Measurements from ENCODE around the gene SYT13.

SYT13 gene

DNA sequence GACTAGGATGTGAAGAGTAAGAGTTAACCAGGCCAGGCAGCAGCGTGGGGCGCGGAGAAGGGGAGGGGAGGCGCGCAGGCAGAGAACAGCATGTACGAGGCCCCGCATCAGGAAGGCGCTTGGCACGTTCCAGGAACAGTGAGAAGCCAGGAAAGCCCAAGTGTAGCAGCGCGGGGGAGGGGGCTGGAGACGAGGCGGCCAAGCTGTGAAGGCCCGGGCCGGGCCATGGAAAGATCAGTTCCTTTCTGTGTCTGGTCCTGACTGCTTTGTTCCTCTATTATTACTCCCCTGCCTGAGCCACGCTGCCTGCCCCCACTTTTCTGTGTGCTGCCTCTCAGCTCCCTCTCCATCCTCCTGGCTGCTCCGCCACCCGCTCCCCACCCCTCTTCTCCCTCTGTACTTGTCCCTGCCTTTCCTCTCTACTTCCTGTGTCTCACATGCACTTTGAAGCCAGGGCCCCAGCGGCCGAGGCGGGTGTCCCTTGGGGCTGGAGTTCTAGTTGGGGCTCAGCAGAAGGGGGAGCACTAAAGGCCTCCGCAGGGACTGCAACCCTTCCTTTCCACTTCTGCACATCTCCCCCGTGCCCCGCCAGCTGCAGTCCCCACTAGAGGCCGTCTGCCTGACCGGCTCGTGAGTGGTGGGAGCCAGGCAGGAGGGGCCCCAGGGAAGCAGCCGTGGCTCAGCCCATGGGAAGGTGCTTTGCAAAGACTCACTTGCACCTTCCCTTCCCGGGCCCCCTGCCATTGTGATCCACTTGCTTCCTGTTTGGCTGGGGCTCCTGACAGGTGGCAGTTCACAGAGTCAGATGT is 76.0 kb downstream of the SYT13 start:
- H3K27ac ChIP-seq, result peak overlapping the region; percentile 79 to 89
- peak; percentile 91 for DNase-seq (ENCODE audit: low spot score)
- TF ChIP-seq, protein P1, sequence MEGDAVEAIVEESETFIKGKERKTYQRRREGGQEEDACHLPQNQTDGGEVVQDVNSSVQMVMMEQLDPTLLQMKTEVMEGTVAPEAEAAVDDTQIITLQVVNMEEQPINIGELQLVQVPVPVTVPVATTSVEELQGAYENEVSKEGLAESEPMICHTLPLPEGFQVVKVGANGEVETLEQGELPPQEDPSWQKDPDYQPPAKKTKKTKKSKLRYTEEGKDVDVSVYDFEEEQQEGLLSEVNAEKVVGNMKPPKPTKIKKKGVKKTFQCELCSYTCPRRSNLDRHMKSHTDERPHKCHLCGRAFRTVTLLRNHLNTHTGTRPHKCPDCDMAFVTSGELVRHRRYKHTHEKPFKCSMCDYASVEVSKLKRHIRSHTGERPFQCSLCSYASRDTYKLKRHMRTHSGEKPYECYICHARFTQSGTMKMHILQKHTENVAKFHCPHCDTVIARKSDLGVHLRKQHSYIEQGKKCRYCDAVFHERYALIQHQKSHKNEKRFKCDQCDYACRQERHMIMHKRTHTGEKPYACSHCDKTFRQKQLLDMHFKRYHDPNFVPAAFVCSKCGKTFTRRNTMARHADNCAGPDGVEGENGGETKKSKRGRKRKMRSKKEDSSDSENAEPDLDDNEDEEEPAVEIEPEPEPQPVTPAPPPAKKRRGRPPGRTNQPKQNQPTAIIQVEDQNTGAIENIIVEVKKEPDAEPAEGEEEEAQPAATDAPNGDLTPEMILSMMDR (IDR thresholded peaks at IDR 0.05), result no peak
- peak overlapping the region; percentile 61 for H3K4me3 ChIP-seq

DNA sequence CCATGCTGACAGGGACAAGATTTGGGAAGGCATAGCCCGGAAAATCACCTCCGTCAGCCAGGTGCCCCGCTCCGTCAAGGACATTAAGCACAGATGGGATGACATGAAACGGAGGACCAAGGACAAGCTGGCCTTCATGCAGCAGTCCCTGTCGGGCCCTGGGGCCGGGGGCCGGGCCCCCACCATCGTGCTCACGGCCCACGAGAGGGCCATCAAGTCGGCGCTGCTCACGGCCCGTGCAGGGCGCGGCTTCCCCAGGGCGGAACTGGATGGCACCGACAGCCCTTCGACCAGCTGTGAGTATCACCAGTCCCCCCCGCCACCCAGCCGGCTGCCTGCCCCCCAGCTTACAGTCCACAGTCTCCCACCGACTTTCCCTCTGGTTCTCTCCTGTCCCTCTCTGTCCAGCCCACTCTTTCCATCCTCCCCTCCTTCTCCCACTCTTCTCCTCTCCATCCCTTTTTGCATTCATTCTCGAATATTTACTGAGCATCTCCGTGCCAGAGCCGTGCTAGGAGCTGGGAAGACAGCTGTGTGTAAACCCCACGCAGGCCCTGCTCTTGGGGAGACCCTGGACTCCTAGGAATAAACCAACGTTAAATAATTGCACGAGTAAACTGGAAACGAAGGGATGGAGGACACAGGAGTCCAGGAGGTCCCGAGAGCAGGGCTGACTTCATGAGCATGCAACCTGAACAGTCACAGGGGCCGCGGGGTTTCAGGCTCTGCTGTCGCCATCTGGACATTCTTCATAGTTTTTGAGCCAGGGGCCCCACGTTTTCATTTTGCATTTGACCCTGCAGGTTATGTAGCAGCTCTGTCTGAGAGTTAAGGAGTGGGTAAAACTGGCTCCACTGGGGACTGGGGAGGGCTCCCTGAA is 76.9 kb downstream of the SYT13 start:
- TF ChIP-seq, protein P1 (IDR thresholded peaks at IDR 0.05), result no peak
- Histone ChIP-seq H3K4me3 (peak overlapping the region; percentile 61), H3K27ac (peak overlapping the region; percentile 79 to 89)
- DNase-seq (ENCODE audit: low spot score), result no peak

DNA sequence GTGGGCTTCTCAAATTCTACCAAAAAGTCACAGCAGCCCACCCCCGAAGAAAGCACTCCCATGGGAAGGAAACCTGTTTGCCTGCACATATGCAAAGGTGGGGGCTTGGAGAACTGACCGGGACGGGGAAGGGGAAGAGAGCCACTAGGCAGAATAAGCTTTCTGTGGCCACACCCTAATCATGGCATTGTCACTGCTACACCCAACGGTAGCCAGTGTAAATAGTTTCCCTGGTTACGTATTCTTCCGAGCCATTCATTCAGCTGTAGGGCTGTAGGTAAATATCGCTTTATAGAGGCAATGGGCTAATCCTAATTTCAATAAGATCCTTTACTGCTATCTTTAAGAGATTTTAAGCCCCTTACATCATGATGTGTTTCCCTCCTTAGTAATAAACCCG is 78.0 kb downstream of the SYT13 start:
- Histone ChIP-seq H3K27ac (peak overlapping the region in 1 of 2 donors; percentile 20), H3K4me3 (no peak overlapping the region)
- TF ChIP-seq, protein P1 (IDR thresholded peaks at IDR 0.05), result no peak
- no peak for DNase-seq (ENCODE audit: low spot score)

DNA sequence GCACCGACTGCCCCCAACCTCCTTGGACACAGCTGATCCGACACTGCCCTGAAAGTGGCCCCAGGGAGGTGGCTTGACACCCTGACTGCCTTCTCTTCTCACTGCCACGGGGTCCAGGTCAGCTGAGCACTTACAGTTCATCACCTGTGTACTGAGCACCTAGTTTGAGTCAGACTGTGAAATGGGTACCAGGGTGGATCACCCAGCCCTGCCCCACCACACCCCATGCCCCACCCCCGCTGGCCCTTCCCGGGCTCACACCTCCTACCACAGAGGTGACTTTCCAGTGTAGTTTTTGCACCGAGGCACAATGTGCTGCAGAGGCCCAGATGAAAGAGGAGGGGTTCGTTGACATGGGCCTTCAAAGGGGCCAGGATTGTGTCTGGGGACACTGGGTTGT is 80.2 kb downstream of the SYT13 start:
- H3K27ac ChIP-seq, result no peak overlapping the region
- no peak for DNase-seq (ENCODE audit: low spot score)
- TF ChIP-seq, protein P1 (IDR thresholded peaks at IDR 0.05), result no peak

DNA sequence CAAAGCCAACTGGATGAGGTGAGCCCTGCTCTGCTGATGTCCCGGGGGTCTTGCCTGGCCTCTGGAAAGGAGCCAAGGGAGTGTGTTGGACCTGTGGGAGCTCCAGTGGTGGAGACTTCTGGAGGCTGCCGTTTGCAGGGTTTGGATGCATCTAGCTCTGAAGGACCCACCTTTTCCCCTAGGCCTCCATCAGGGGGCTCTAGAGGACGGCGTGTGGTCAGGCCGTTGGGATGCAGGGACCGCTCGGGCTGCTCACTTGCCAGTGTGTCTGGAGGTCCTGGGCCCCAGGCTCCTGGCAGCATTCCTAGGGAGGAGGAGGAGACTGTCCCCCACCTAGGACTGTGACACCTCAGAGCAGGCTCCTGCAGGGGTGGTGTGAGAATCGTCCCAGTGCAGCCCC is 81.4 kb downstream of the SYT13 start:
- TF ChIP-seq, protein P1 (IDR thresholded peaks at IDR 0.05), result no peak
- H3K27ac ChIP-seq, result no peak overlapping the region
- no peak for DNase-seq (ENCODE audit: low spot score)
- no peak overlapping the region for H3K4me3 ChIP-seq

More for the DNA sequence above, 80.2 kb downstream of the SYT13 start:
- no peak overlapping the region for H3K4me3 ChIP-seq

DNA sequence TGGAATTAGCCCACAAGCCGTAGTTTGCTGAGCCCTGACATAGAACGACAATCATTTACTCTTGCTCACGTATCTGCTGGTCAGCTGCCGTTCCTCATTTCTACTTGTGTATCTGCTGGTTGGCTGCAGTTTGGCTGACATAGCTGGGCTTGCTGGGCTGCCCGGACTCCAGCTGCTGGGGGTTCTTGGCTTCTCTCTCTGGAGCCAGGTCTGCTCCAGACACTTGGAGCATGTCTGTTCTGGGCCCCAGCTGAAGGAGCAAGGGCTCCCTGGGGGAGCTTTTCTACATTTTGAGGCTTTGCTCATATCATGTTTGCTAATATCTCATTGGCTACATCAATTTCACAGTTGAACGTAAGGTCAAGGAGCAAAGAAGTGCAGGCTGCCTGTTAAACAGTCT is 92.4 kb downstream of the SYT13 start:
- TF ChIP-seq, protein P1 (IDR thresholded peaks at IDR 0.05), result no peak
- DNase-seq (ENCODE audit: low spot score), result no peak

More for the DNA sequence above, 92.4 kb downstream of the SYT13 start:
- no peak overlapping the region for H3K27ac ChIP-seq
- H3K4me3 ChIP-seq, result no peak overlapping the region
